ENCODE results near the gene C1orf94. TPM values are rescaled to one million over a fixed set of nuclear protein-coding genes. Genes with fewer than 3 reads are reported as not detected.

The C1orf94 gene
- polyA plus RNA-seq, 1 donor from 2014 or later, result not detected

GRCh38 chr1:34188985-34189384, 12.3 kb downstream of the C1orf94 start:
- no peaks in the 10 kb centered on the region for H4K20me1 ChIP-seq (ENCODE audit: insufficient read depth)
- H3K27me3 ChIP-seq (ENCODE audit: insufficient read depth, low read depth, low read length), result no peaks in the 10 kb centered on the region
- no peaks in the 10 kb centered on the region for H3K9me2 ChIP-seq (ENCODE audit: insufficient read depth, low read length)
- TF ChIP-seq CTCF (IDR thresholded peaks at IDR 0.05; ENCODE audit: poor library complexity, severe bottlenecking) (no peak), SMC3 (conservative IDR thresholded peaks at IDR 0.05; ENCODE audit: poor library complexity) (no peak), RAD21 (conservative IDR thresholded peaks at IDR 0.05) (no peak), POLR2AphosphoS5 (IDR thresholded peaks at IDR 0.05) (no peak), EP300 (conservative IDR thresholded peaks at IDR 0.05; ENCODE audit: poor library complexity, severe bottlenecking) (no peak), TAF1 (IDR thresholded peaks at IDR 0.05; ENCODE audit: low read depth) (no peak), REST (IDR thresholded peaks at IDR 0.05; ENCODE audit: borderline replicate concordance) (no peak), MXI1 (conservative IDR thresholded peaks at IDR 0.05; ENCODE audit: poor library complexity, severe bottlenecking) (no peak), EZH2 (IDR thresholded peaks at IDR 0.05; ENCODE audit: borderline replicate concordance, insufficient read depth, low read length, poor library complexity, severe bottlenecking) (no peak)
- H3K79me2 ChIP-seq (replicated peaks; ENCODE audit: insufficient read depth, low read length), result no peaks in the 10 kb centered on the region
- H3K9ac ChIP-seq (ENCODE audit: low read length), result no peak overlapping the region
- no peak overlapping the region for H3K27ac ChIP-seq (ENCODE audit: low read length)
- no peaks in the 10 kb centered on the region for H3F3A ChIP-seq (ENCODE audit: insufficient read depth, low read length, poor library complexity, severe bottlenecking)
- no peaks in the 10 kb centered on the region for H3K36me3 ChIP-seq (ENCODE audit: insufficient read depth, low read length)
- H3K9me3 ChIP-seq (ENCODE audit: low read length), result no peaks in the 10 kb centered on the region
- no peak overlapping the region for H2AFZ ChIP-seq (ENCODE audit: low read depth, low read length)
- no peak overlapping the region for H3K4me3 ChIP-seq (ENCODE audit: low read length)
- no peak overlapping the region for H3K4me2 ChIP-seq (ENCODE audit: low read length)

DNA sequence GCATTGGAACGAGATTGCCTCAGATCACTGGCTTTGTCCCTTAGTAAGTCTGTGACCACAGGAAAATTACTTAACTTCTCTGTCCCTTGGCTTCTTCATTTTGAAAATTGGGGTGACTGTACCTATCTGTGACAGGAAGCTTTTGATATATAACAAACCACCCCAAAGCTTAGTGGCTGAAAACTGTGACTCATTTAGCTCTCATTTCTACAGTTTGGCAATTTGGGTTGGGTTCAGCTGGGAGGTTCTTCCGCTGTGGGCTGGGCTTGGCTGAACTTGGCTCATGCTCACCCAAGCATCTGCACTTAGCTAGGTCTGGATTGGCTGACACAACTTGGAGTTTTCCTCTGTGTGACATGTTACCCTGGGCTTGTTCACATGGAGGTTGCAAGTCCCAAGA, 14.0 kb downstream of the C1orf94 start:
- Histone ChIP-seq H4K20me1 (ENCODE audit: insufficient read depth) (no peaks in the 10 kb centered on the region), H3K9ac (ENCODE audit: low read length) (no peak overlapping the region), H3F3A (ENCODE audit: insufficient read depth, low read length, poor library complexity, severe bottlenecking) (no peaks in the 10 kb centered on the region), H3K9me3 (ENCODE audit: low read length) (no peaks in the 10 kb centered on the region), H3K79me2 (replicated peaks; ENCODE audit: insufficient read depth, low read length) (no peaks in the 10 kb centered on the region), H3K4me2 (ENCODE audit: low read length) (no peak overlapping the region), H3K4me3 (ENCODE audit: low read length) (no peak overlapping the region), H2AFZ (ENCODE audit: low read depth, low read length) (no peak overlapping the region), H3K27ac (ENCODE audit: low read length) (no peak overlapping the region), H3K27me3 (ENCODE audit: insufficient read depth, low read depth, low read length) (no peaks in the 10 kb centered on the region), H3K36me3 (ENCODE audit: insufficient read depth, low read length) (no peaks in the 10 kb centered on the region), H3K9me2 (ENCODE audit: insufficient read depth, low read length) (no peaks in the 10 kb centered on the region)
- TF ChIP-seq REST (IDR thresholded peaks at IDR 0.05; ENCODE audit: borderline replicate concordance) (no peak), CTCF (IDR thresholded peaks at IDR 0.05; ENCODE audit: poor library complexity, severe bottlenecking) (no peak)

Data from neural cell (in vitro differentiated cells).